Measurements from ENCODE around the gene PTPRT. TPM values are rescaled to one million over a fixed set of nuclear protein-coding genes. Genes with fewer than 3 reads are reported as not detected.

Gene PTPRT
- total RNA-seq, 2 experiments from 2014 or later = not detected

DNA sequence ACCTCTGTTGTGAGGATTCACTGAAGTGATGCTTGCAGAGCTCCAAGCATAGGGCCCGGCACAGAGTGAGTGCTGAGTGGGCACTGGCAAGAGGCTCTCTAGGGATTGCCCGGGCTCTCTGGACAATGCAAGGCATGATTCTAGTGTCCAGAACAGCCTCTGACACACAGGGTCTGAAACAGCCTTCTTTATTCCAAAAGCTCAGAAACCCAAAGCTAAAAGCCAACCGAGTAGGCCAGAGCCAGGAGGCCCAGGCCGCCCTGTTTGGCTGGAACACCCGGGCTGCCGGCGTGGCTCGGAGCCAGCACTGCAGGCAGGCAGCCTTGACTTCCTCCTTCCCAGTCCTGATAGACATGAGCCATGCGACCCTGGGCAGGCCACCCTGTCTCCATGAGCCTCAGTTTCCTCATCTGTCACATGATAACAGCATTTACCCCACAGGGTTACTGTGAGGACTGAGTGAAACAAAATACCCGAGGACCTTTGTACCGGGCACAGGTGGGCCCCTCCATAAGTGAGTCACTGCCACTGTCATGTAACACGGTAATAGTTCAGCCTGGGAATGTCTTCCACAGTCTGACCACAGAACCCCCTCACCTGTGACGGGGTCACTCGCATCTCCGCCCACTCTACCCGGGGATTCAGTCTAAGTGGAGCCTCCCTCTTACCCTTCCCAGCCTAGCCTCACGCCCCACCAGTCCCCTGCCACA is 51.5 kb downstream of the PTPRT start:
- Mint-ChIP-seq H3K27ac (no peak overlapping the region), H3K4me3 (no peak overlapping the region), H3K27me3 (no peaks in the 10 kb centered on the region), H3K36me3 (ENCODE audit: low read depth) (no peaks in the 10 kb centered on the region), H3K9me3 (no peaks in the 10 kb centered on the region), H3K4me1 (ENCODE audit: low read depth) (no peaks in the 10 kb centered on the region)
- DNase-seq (no peak), ATAC-seq (no peak)
- CTCF ChIA-PET = no interaction called here
- POLR2A ChIA-PET = no interaction called here
- TF ChIP-seq CTCF (IDR thresholded peaks at IDR 0.05) = no peak
- intact Hi-C loops (cut with micrococcal nuclease) = no loop called here

DNA sequence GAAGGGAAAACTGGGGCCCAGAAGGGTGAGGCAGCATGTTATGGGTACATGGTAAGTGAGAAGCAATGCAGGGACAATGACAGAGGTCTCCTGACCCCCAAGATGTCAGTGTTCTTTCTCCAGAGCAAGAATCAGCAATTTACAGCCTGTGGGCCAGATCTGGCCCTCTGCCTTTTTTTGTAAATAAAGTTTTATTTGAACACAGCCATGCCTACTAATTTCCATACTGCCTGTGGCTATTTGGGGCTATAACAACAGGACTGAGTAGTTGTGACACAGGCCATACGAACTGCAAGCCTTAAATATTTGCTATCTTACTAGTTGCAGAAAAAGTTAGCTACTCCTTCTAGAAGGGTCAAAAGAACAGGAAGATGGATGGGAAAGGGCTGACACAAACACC is 52.5 kb downstream of the PTPRT start:
- Mint-ChIP-seq H3K27me3 (no peaks in the 10 kb centered on the region), H3K9me3 (no peaks in the 10 kb centered on the region), H3K4me1 (ENCODE audit: low read depth) (no peaks in the 10 kb centered on the region), H3K27ac (no peak overlapping the region), H3K36me3 (ENCODE audit: low read depth) (no peaks in the 10 kb centered on the region), H3K4me3 (no peak overlapping the region)
- no peak for ATAC-seq
- ChIA-PET CTCF (no interaction called here), POLR2A (no interaction called here)
- DNase-seq = no peak
- intact Hi-C loops (cut with micrococcal nuclease) = no loop called here
- no peak for TF ChIP-seq CTCF (IDR thresholded peaks at IDR 0.05)

- Mint-ChIP-seq H3K27me3 (peaks cover 1% of the 10 kb centered on the region), H3K9me3 (no peaks in the 10 kb centered on the region), H3K4me1 (ENCODE audit: low read depth) (no peaks in the 10 kb centered on the region), H3K27ac (no peak overlapping the region), H3K36me3 (ENCODE audit: low read depth) (no peaks in the 10 kb centered on the region), H3K4me3 (no peak overlapping the region)
- ChIA-PET POLR2A (no interaction called here), CTCF (interaction anchor here (0.6 kb wide), 1 partner anchor 58 kb away, joined by 3 read pairs; no protein-coding TSS in a partner anchor)
- no peak for DNase-seq
- intact Hi-C loops (cut with micrococcal nuclease) = no loop called here
- ATAC-seq = no peak
- TF ChIP-seq CTCF (IDR thresholded peaks at IDR 0.05) = no peak
These were observed 65.5 kb downstream of the PTPRT start for GRCh38 chr20:43124241-43124640.

GRCh38 chr20:43123180-43123579 is 66.5 kb downstream of the PTPRT start:
- H3K27ac Mint-ChIP-seq = no peak overlapping the region
- no peaks in the 10 kb centered on the region for H3K4me1 Mint-ChIP-seq (ENCODE audit: low read depth)
- ChIA-PET CTCF (no interaction called here), POLR2A (no interaction called here)
- H3K9me3 Mint-ChIP-seq = no peaks in the 10 kb centered on the region
- no peaks in the 10 kb centered on the region for H3K36me3 Mint-ChIP-seq (ENCODE audit: low read depth)
- intact Hi-C loops (cut with micrococcal nuclease) = no loop called here
- H3K27me3 Mint-ChIP-seq = peaks cover 1% of the 10 kb centered on the region
- DNase-seq = no peak
- ATAC-seq = no peak
- no peak overlapping the region for H3K4me3 Mint-ChIP-seq
- no peak for TF ChIP-seq CTCF (IDR thresholded peaks at IDR 0.05)

- Mint-ChIP-seq H3K27me3 (peaks cover 1% of the 10 kb centered on the region), H3K9me3 (no peaks in the 10 kb centered on the region), H3K27ac (no peak overlapping the region), H3K4me1 (ENCODE audit: low read depth) (no peaks in the 10 kb centered on the region), H3K36me3 (ENCODE audit: low read depth) (no peaks in the 10 kb centered on the region), H3K4me3 (no peak overlapping the region)
- ChIA-PET CTCF (no interaction called here), POLR2A (no interaction called here)
- DNase-seq (no peak), ATAC-seq (no peak)
- intact Hi-C loops (cut with micrococcal nuclease) = no loop called here
- TF ChIP-seq CTCF (IDR thresholded peaks at IDR 0.05) = no peak
These were observed 70.0 kb downstream of the PTPRT start for GRCh38 chr20:43119720-43120119.

All from activated CD8-positive, alpha-beta T cell treated with anti-CD3 and anti-CD28 coated beads for 36 hours (primary cell).